Mesodermal cell (in vitro differentiated cells): ENCODE measurements around the gene ELFN2.

Experiments
- H3K27ac ChIP-seq: 2 replicates; pipeline ENCODE4 v1.7.0; 2013; ENCODE audit warnings: mild to moderate bottlenecking, low read depth, low read length, moderate library complexity; ENCODE audit not compliant: severe bottlenecking
- H3K36me3 ChIP-seq: 2 replicates; pipeline ENCODE4 v1.7.1; 2013; ENCODE audit warnings: mild to moderate bottlenecking, low read length, moderate library complexity; ENCODE audit not compliant: control insufficient read depth, insufficient read depth
- H3K4me1 ChIP-seq: one replicate; pipeline ENCODE4 v1.7.1; 2013; ENCODE audit warnings: mild to moderate bottlenecking, low read length; ENCODE audit not compliant: insufficient read depth, control insufficient read depth, poor library complexity, severe bottlenecking
- H3K4me3 ChIP-seq: 2 replicates; pipeline ENCODE4 v1.7.0; 2013; ENCODE audit warnings: low read length, control low read depth, mild to moderate bottlenecking; ENCODE audit not compliant: insufficient read depth, poor library complexity, severe bottlenecking; ENCODE audit errors: extremely low read depth
- H3K9me3 ChIP-seq: 2 replicates; pipeline ENCODE4 v1.7.1; 2013; ENCODE audit warnings: mild to moderate bottlenecking, low read length, moderate library complexity; ENCODE audit not compliant: control insufficient read depth
- WGBS, 2 experiments: methylation state at CpG; one replicate each; pipeline ENCODE4 v1.1.5; 2013; ENCODE audit warnings: missing lambda C conversion rate in 2 of 2; ENCODE audit not compliant: insufficient coverage in 2 of 2; 5-methylcytosine and 5-hydroxymethylcytosine counted together

ELFN2 gene

DNA sequence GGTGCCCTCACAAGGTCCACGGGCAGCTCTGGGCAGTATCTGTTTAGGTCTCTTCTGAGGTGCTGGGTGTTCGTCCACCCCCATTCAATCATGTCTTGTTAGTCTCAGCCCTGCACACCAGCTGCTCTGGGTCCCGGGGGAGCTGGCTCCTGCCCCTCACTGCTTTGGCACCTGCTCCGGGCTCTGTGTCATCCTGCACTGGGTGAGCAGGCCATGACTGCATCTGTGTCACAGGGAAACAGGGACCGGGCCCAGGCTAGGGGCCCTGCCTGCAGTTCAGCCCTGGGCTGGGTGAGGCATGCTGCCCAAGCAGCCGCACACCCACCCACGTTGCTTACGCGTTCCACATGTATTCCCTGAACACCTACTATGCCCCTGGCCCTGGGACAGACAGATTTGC, 43.9 kb downstream of the ELFN2 start:
- Histone ChIP-seq H3K9me3 (no peaks in the 10 kb centered on the region), H3K4me1 (no peaks in the 10 kb centered on the region), H3K4me3 (no peak overlapping the region), H3K27ac (no peak overlapping the region), H3K36me3 (no peaks in the 10 kb centered on the region)
- 93 to 96% methylated on average over 6 to 9 of the region's 9 CpGs for WGBS, 2 experiments

DNA sequence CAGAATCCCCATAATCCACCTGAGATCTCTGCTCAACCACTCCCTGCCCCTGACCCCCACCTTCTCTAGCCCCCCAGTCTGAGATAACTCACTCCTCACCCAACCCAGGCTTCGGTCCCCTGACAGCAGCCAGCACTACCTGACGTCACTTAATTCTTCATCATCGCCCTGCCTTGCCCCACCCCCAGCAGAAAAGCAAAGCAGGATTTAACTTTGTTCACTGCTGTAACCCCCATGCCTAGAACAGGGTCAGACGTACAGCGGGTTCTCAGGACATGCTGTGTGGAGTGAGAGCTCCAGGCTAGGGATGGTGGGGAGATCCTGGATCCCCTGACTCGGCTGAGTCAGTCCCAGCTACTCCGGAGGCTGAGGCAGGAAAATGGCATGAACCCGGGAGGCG, 45.8 kb downstream of the ELFN2 start:
- Histone ChIP-seq H3K36me3 (no peaks in the 10 kb centered on the region), H3K4me3 (no peak overlapping the region), H3K27ac (no peak overlapping the region), H3K4me1 (no peaks in the 10 kb centered on the region), H3K9me3 (no peaks in the 10 kb centered on the region)
- WGBS, 2 experiments = 74 to 78% methylated on average over 3 to 7 of the region's 9 CpGs

DNA sequence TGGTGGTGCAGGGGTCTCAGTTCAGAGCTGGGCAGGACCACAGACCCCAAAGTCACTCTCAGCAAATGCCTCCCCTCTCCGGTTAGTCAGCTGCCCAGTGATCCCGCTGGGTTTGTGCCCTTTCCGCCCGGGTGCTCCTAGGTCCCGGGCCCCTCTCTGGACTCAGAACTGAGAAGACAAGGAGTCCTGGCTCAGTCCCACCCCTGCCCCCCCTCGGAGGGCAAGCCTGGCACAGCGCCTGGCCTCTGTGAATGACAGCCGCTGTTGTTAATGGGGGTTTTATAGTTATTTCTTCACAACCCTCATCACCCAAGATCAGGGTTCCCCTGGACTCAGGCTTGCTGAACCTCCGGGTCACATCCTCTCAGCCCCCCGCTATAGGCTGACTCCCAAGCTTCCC, 47.6 kb downstream of the ELFN2 start:
- whole genome bisulfite sequencing, 2 experiments = 88% methylated on average over 5 of the region's 10 CpGs
- H3K27ac ChIP-seq = no peak overlapping the region
- no peaks in the 10 kb centered on the region for H3K9me3 ChIP-seq
- H3K4me1 ChIP-seq = no peaks in the 10 kb centered on the region
- no peak overlapping the region for H3K4me3 ChIP-seq
- H3K36me3 ChIP-seq = no peaks in the 10 kb centered on the region

DNA sequence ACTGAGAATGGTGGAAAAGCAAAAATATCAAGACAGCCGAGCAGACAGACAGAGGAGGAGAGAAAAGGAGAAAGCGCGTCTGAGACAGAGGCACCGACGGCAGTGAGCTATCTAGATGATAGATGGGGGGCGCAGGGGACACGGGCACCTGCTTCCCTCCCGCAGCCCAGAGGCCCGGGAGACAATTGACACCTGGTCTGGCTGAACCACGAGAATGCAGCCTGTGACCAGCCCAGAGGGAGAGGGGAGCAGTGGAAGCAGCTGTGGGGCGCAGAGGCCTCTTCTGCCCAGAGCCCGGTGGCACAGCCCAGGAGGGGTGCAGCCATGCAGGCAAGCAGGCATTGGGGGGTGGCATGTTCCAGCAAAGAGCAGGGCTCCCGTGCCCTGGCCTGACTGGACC, 48.2 kb downstream of the ELFN2 start:
- H3K36me3 ChIP-seq = no peaks in the 10 kb centered on the region
- H3K27ac ChIP-seq = no peak overlapping the region
- H3K4me3 ChIP-seq = no peak overlapping the region
- WGBS, 2 experiments = 78 to 81% methylated on average over 11 of the region's 13 CpGs
- H3K9me3 ChIP-seq = no peaks in the 10 kb centered on the region
- H3K4me1 ChIP-seq = no peaks in the 10 kb centered on the region

DNA sequence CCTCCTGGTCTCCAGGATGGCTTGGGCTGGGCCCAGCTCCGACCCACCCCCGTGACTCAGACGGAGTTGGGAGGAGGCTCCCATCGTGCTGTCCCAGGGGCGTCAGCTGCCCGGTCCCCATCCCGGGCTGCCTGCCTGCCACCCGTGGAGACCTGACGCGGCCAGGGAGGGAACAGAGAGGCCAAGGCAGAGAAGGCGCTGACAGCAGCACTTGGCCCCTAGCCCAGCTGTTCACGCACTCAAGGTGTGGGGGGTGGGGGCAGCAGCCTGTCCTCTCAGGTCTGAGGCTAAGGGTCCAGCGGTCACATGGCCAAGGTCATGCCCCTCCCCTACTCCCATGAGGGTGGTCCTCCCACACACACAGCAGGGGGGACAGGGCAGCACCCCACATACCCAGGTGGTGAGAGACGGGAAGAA, 48.6 kb downstream of the ELFN2 start:
- WGBS, 2 experiments = 66 to 72% methylated on average over 5 to 12 of the region's 14 CpGs
- no peaks in the 10 kb centered on the region for H3K9me3 ChIP-seq
- no peak overlapping the region for H3K27ac ChIP-seq
- H3K4me3 ChIP-seq = no peak overlapping the region
- H3K36me3 ChIP-seq = no peaks in the 10 kb centered on the region
- no peaks in the 10 kb centered on the region for H3K4me1 ChIP-seq

- WGBS, 2 experiments = 84 to 89% methylated on average over 12 to 13 of the region's 14 CpGs
- Histone ChIP-seq H3K27ac (no peak overlapping the region), H3K4me1 (no peaks in the 10 kb centered on the region), H3K36me3 (no peaks in the 10 kb centered on the region), H3K9me3 (no peaks in the 10 kb centered on the region), H3K4me3 (no peak overlapping the region)
Measured at GRCh38 chr22:37377927-37378326, 49.4 kb downstream of the ELFN2 start.

DNA sequence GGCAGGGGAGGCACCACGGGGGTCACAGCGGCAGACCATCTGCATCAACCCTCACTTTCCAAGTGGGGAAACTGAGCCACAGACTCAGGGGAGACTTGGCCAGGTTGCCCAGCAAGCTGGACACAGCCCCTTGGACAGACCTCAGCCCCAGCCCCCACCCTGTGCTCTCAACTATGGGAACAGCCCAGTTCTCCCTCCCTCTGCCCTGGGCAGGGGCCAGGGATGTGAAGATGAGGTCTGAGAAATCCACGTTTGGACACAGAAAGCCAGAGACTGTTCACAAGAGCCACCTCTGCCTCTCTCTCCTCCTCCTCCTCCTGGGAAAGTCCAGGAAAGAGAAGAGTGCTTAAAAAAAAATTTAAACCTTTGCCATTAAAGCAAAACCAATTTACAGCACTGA, 50.1 kb downstream of the ELFN2 start:
- 83 to 89% methylated on average over 1 to 3 of the region's 3 CpGs for WGBS, 2 experiments
- Histone ChIP-seq H3K4me3 (no peak overlapping the region), H3K4me1 (no peaks in the 10 kb centered on the region), H3K36me3 (no peaks in the 10 kb centered on the region), H3K9me3 (no peaks in the 10 kb centered on the region), H3K27ac (no peak overlapping the region)

- Histone ChIP-seq H3K36me3 (no peaks in the 10 kb centered on the region), H3K4me3 (no peak overlapping the region), H3K4me1 (no peaks in the 10 kb centered on the region), H3K27ac (no peak overlapping the region), H3K9me3 (no peaks in the 10 kb centered on the region)
- 80 to 93% methylated on average over 3 of the region's 3 CpGs for WGBS, 2 experiments
Measured at GRCh38 chr22:37376643-37377042, 50.6 kb downstream of the ELFN2 start.

- H3K27ac ChIP-seq = no peak overlapping the region
- no peak overlapping the region for H3K4me3 ChIP-seq
- no peaks in the 10 kb centered on the region for H3K4me1 ChIP-seq
- no peaks in the 10 kb centered on the region for H3K9me3 ChIP-seq
- no peaks in the 10 kb centered on the region for H3K36me3 ChIP-seq
- 80 to 100% methylated on average over 1 of the region's 8 CpGs for WGBS, 2 experiments
Measured at GRCh38 chr22:37375801-37376200, 51.5 kb downstream of the ELFN2 start.

- Histone ChIP-seq H3K4me3 (no peak overlapping the region), H3K36me3 (no peaks in the 10 kb centered on the region), H3K27ac (no peak overlapping the region), H3K9me3 (no peaks in the 10 kb centered on the region), H3K4me1 (no peaks in the 10 kb centered on the region)
- WGBS, 2 experiments = 93 to 97% methylated on average over 29 to 35 of the region's 35 CpGs
Measured at GRCh38 chr22:37374571-37374970, 52.7 kb downstream of the ELFN2 start.

GRCh38 chr22:37373451-37373850, 53.8 kb downstream of the ELFN2 start:
- no peak overlapping the region for H3K4me3 ChIP-seq
- 95 to 96% methylated on average over 30 to 33 of the region's 33 CpGs for WGBS, 2 experiments
- H3K9me3 ChIP-seq = no peaks in the 10 kb centered on the region
- no peaks in the 10 kb centered on the region for H3K4me1 ChIP-seq
- H3K27ac ChIP-seq = no peak overlapping the region
- no peaks in the 10 kb centered on the region for H3K36me3 ChIP-seq

GRCh38 chr22:37371911-37372310, 55.4 kb downstream of the ELFN2 start:
- Histone ChIP-seq H3K27ac (no peak overlapping the region), H3K4me1 (no peaks in the 10 kb centered on the region), H3K9me3 (no peaks in the 10 kb centered on the region), H3K4me3 (no peak overlapping the region), H3K36me3 (no peaks in the 10 kb centered on the region)
- WGBS, 2 experiments = 87 to 91% methylated on average over 16 to 18 of the region's 18 CpGs
